ENCODE data around the gene DTX2.
"Not testable (repeated sequence)": the region's sequence is repeated elsewhere in the genome, so short reads cannot be mapped to it uniquely, and the experiment has no call there.

DTX2 gene

GRCh38 chr7:76426246-76426645 lies 35.3 kb upstream of the DTX2 start:
- no peak for DNase-seq (ENCODE audit: low read depth)
- no peak for TF ChIP-seq CTCF (conservative IDR thresholded peaks at IDR 0.05; ENCODE audit: low read length)
- H3K4me3 ChIP-seq (ENCODE audit: low read length) = no peak overlapping the region

- no peak for TF ChIP-seq CTCF (conservative IDR thresholded peaks at IDR 0.05; ENCODE audit: low read length)
- no peak overlapping the region for H3K4me3 ChIP-seq (ENCODE audit: low read length)
- DNase-seq (ENCODE audit: low read depth) = no peak
Measured at GRCh38 chr7:76427635-76428034, 33.9 kb upstream of the DTX2 start.

DNA sequence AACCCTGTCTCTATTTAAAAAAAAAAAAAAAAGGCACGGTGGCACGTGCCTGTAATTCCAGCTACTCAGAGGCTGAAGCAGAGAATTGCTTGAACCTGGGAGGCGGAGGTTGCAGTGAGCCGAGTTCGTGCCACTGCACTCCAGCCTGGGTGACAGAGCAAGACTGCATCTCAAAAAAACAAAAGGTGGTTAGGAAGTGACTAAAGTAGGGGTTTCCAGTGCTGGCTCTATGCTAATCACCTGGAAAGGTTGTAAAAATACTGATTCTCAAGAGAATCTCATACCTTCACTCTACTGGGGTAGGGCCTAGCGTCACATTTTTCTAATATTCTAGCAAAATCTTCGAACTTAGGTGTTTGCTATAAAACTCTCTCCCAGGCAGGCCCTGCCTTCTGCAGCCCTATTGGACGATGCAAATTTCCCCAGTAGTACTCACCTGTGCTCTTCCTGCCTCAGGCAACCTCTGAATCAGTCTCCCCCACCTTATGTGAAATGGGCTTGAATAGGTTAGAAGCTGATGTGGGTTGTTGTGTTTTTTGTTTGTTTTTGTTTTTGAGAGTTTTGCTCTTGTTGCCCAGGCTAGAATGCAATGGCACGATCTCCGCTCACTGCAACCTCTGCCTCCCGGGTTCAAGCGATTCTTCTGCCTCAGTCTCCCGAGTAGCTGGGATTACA lies 33.2 kb upstream of the DTX2 start:
- DNase-seq (ENCODE audit: low read depth) = no peak
- no peak for TF ChIP-seq CTCF (conservative IDR thresholded peaks at IDR 0.05; ENCODE audit: low read length)
- H3K4me3 ChIP-seq (ENCODE audit: low read length) = no peak overlapping the region

GRCh38 chr7:76428868-76429805 lies 32.4 kb upstream of the DTX2 start:
- H3K4me3 ChIP-seq (ENCODE audit: low read length) = no peak overlapping the region
- peak; percentile 55 for DNase-seq (ENCODE audit: low read depth)
- no peak for TF ChIP-seq CTCF (conservative IDR thresholded peaks at IDR 0.05; ENCODE audit: low read length)

GRCh38 chr7:76430211-76430610 lies 31.3 kb upstream of the DTX2 start:
- H3K4me3 ChIP-seq (ENCODE audit: low read length) = no peak overlapping the region
- TF ChIP-seq CTCF (conservative IDR thresholded peaks at IDR 0.05; ENCODE audit: low read length) = no peak
- no peak for DNase-seq (ENCODE audit: low read depth)

- no peak overlapping the region for H3K4me3 ChIP-seq (ENCODE audit: low read length)
- TF ChIP-seq CTCF (conservative IDR thresholded peaks at IDR 0.05; ENCODE audit: low read length) = no peak
- no peak for DNase-seq (ENCODE audit: low read depth)
Measured at GRCh38 chr7:76430836-76431235, 30.7 kb upstream of the DTX2 start.

DNA sequence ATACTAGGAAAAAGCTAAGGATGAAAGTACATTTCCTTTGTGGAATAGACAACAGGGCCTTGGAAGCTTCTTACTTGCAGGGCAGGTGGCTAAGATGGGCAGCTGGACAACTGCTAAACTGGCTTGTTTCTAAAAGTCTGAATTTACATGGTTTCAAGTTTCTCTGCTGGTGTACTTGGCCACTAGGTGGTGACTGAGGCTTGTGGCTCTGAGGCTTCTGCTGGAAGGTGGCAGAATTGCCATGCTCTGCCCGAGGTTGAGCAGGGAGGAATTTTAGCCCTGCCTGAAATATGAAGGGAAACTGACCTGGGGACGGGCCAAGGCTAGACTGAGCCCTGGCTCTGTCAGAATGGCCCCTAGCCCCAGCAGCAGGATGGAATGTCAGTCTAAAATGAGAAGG lies 23.6 kb upstream of the DTX2 start:
- not testable (repeated sequence) for H3K4me3 ChIP-seq (ENCODE audit: low read length)
- TF ChIP-seq CTCF (conservative IDR thresholded peaks at IDR 0.05; ENCODE audit: low read length) = peak; percentile 63
- DNase-seq (ENCODE audit: low read depth) = peak; percentile 80

DNA sequence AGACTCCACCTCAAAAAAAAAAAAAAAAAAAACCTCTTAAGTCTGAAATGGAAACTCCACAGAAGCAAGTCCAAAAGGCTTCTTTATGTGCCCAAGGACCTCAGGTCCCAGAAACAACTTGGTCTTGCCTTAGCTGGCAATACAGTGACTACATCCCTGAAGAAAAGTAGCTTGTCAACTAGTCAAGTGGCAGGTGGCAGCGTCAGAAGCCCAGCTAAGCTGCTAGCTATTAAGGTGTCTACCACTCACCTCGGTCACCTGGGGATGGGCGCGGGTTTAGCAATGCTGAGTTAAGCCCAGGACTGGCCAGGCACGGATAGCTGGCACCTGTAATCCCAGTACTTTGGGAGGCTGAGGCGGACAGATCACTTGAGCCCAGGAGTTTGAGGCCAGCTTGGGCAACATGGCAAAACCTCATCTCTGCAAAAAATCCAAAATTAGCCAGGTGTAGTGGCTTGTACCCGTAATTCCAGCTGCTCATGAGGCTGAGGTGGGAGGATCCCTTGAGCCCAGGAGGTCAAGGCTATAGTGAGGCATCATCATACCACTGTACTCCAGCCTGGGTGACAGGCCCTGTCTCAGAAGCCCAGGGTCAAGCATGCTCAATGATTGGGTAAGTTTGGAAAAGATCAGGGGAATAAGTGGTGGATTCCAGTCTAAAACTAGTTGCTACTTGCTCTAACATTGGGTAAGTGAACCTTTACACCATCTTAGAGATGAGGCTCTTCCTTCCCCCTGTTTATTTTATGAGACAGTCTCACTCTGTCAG lies 22.2 kb upstream of the DTX2 start:
- H3K4me3 ChIP-seq (ENCODE audit: low read length); DNase-seq (ENCODE audit: low read depth): not testable (repeated sequence)

GRCh38 chr7:76440404-76440803 lies 21.1 kb upstream of the DTX2 start:
- H3K4me3 ChIP-seq (ENCODE audit: low read length); DNase-seq (ENCODE audit: low read depth): not testable (repeated sequence)

All from AG10803 (cell line).